GM12878 (cell line): ENCODE measurements around the gene TATDN3. TPM values are rescaled to one million over a fixed set of nuclear protein-coding genes. Genes with fewer than 3 reads are reported as not detected.

Experiments used
- ATF2 ChIP-seq: IDR thresholded peaks from 2 replicates; pipeline ENCODE4 v1.6.1; 2012; ENCODE audit warnings: low read length, inconsistent platforms
- BRCA1 ChIP-seq: IDR thresholded peaks from 2 replicates; pipeline ENCODE4 v1.6.1; 2011; ENCODE audit warnings: low read depth, low read length, improper control_type of control experiment
- CEBPB ChIP-seq, 2 experiments: fragments of 150-350 bp in 1 of 2; IDR thresholded peaks; 2 replicates each; pipeline ENCODE4 v1.6.1; 2012 to 2014; ENCODE audit warnings: low read depth in 2 of 2, low read length in 2 of 2, borderline replicate concordance in 1 of 2, inconsistent platforms in 1 of 2
- CHD2 ChIP-seq: IDR thresholded peaks from 2 replicates; pipeline ENCODE4 v1.6.1; 2011; ENCODE audit warnings: low read depth, low read length, improper control_type of control experiment, borderline replicate concordance
- E2F8 ChIP-seq: fragments of 450-650 bp; IDR thresholded peaks from 2 replicates; pipeline ENCODE4 v1.6.1; 2018; ENCODE audit warnings: mild to moderate bottlenecking, low read depth, moderate library complexity; ENCODE audit not compliant: partially characterized antibody
- EP300 ChIP-seq, 2 experiments: fragments of 150-350 bp in 1 of 2; IDR thresholded peaks; 2 replicates each; pipeline ENCODE4 v1.6.1; 2011 to 2012; ENCODE audit warnings: low read depth in 2 of 2, low read length in 2 of 2, borderline replicate concordance in 1 of 2, improper control_type of control experiment in 1 of 2, inconsistent platforms in 1 of 2; ENCODE audit not compliant: control insufficient read depth in 1 of 2
- FOS ChIP-seq: IDR thresholded peaks from 3 replicates; pipeline ENCODE4 v1.6.1; 2011; ENCODE audit warnings: borderline replicate concordance; ENCODE audit not compliant: insufficient read length; ENCODE audit errors: extremely low read depth
- IRF5 ChIP-seq: fragments of 450-650 bp; IDR thresholded peaks from 2 replicates; pipeline ENCODE4 v1.6.1; 2017; ENCODE audit warnings: borderline replicate concordance
- MLLT1 ChIP-seq: fragments of 450-650 bp; IDR thresholded peaks from 2 replicates; pipeline ENCODE4 v1.6.1; 2016; ENCODE audit warnings: mild to moderate bottlenecking
- MTA3 ChIP-seq: IDR thresholded peaks from 2 replicates; pipeline ENCODE4 v1.6.1; 2012; ENCODE audit warnings: low read length, inconsistent platforms, borderline replicate concordance
- PAX5 ChIP-seq: IDR thresholded peaks from 2 replicates; pipeline ENCODE4 v1.6.1; 2011; ENCODE audit warnings: low read depth, low read length, borderline replicate concordance
- PAX8 ChIP-seq: fragments of 450-650 bp; IDR thresholded peaks from 2 replicates; pipeline ENCODE4 v1.6.1; 2017; ENCODE audit warnings: mild to moderate bottlenecking, moderate library complexity
- POLR2A ChIP-seq: IDR thresholded peaks from 2 replicates; pipeline ENCODE4 v1.6.1; 2011; ENCODE audit warnings: low read depth, mild to moderate bottlenecking, low read length
- PRDM15 ChIP-seq: fragments of 450-650 bp; formaldehyde crosslinking; IDR thresholded peaks from 2 replicates; pipeline ENCODE4 v1.4.0; 2020; ENCODE audit warnings: mild to moderate bottlenecking, moderate library complexity
- RAD21 ChIP-seq: IDR thresholded peaks from 2 replicates; pipeline ENCODE4 v1.6.1; 2011; ENCODE audit warnings: mild to moderate bottlenecking, low read depth, low read length, moderate library complexity; ENCODE audit not compliant: insufficient read depth
- SIX5 ChIP-seq: IDR thresholded peaks from 2 replicates; pipeline ENCODE4 v1.6.1; 2011; ENCODE audit warnings: mild to moderate bottlenecking, low read depth, low read length, moderate library complexity; ENCODE audit not compliant: severe bottlenecking
- STAT1 ChIP-seq: fragments of 450-650 bp; conservative IDR thresholded peaks from 2 replicates; pipeline ENCODE4 v1.6.1; 2014; ENCODE audit warnings: antibody characterized with exemption, mild to moderate bottlenecking
- TCF7 ChIP-seq: IDR thresholded peaks from 2 replicates; pipeline ENCODE4 v1.6.1; 2014; ENCODE audit warnings: antibody characterized with exemption, borderline replicate concordance
- ZNF622 ChIP-seq: fragments of 450-650 bp; IDR thresholded peaks from 2 replicates; pipeline ENCODE4 v1.6.1; 2017; ENCODE audit warnings: mild to moderate bottlenecking, inconsistent platforms
- polyA plus RNA-seq, 11 experiments: library from polyadenylated mRNA; depleted of rRNA in 4 of 11; unstranded in 6 of 11; stranded (reverse) in 5 of 11; fragments of >200 nt; fragmentation: Nextera tagmentation in 4 of 11; fragmentation: Illumina TruSeq in 1 of 11; extraction: Ambion mirVana in 4 of 11; extraction: Trizol in 1 of 11; gene quantifications; 1 replicate in 1 of 11; 2 replicates in 10 of 11; pipeline versions ENCODE4 v1.2.1 to v1.2.3, GENCODE V29; 2011 to 2016; ENCODE audit warnings: inconsistent platforms in 2 of 11, missing spikeins in 2 of 11, low read depth in 1 of 11
- total RNA-seq, 4 experiments: library from RNA; depleted of rRNA in 3 of 4; stranded (reverse); fragments of >200 nt in 3 of 4; fragmentation: Illumina TruSeq in 1 of 4; extraction: Trizol in 1 of 4; gene quantifications; 2 replicates each; pipeline versions ENCODE4 v1.2.1 to v1.2.3, GENCODE V29; 2013 to 2021

TATDN3 gene
- total and polyA plus RNA-seq, 10 of the 15 experiments (the other 5 are each of a cell fraction or from before 2014, with no cell fraction given): 15.5 to 40.0 (median 22.7) TPM

GRCh38 chr1:212769459-212770167 is 22.1 kb upstream of the TATDN3 start (continued):
- no peak for TF ChIP-seq IRF5
- no peak for TF ChIP-seq EP300 (IDR thresholded peaks at IDR 0.05; ENCODE audit: borderline replicate concordance in 1 of 2, control insufficient read depth in 1 of 2, low read depth in 2 of 2, low read length in 2 of 2)
- peak; percentile 62; the same call in 1 of the 2 replicates for TF ChIP-seq ATF2
- peak; percentile 54; the same call in 1 of the 2 replicates for TF ChIP-seq MLLT1
- TF ChIP-seq PAX8: no peak
- no peak for TF ChIP-seq MTA3
- TF ChIP-seq PAX5: no peak
- no peak for TF ChIP-seq STAT1
- no peak for TF ChIP-seq POLR2A
- no peak for TF ChIP-seq SIX5
- TF ChIP-seq PRDM15 (CRISPR knock-in tag): no peak
- peak; percentile 87; the same call in 1 of the 2 replicates for TF ChIP-seq TCF7
- TF ChIP-seq CHD2: no peak
- TF ChIP-seq E2F8: no peak
- TF ChIP-seq CEBPB (IDR thresholded peaks at IDR 0.05; ENCODE audit: borderline replicate concordance in 1 of 2, low read depth in 2 of 2, low read length in 2 of 2): no peak
- no peak for TF ChIP-seq RAD21
- no peak for TF ChIP-seq ZNF622
- no peak for TF ChIP-seq FOS
- TF ChIP-seq BRCA1: no peak
